ENCODE results near the gene CSKMT.
"Not testable (repeated sequence)": the region's sequence is repeated elsewhere in the genome, so short reads cannot be mapped to it uniquely, and the experiment has no call there.

Gene CSKMT

GRCh38 chr11:62689421-62690183 is 24.5 kb downstream of the CSKMT start, which contains the start of gene LRRN4CL:
Gene LRRN4CL (minus strand): TSS chr11:62689530. CDS start chr11:62688508, 1,022 bp downstream.
- peak; percentile 93 for DNase-seq (ENCODE audit: low read depth)

DNA sequence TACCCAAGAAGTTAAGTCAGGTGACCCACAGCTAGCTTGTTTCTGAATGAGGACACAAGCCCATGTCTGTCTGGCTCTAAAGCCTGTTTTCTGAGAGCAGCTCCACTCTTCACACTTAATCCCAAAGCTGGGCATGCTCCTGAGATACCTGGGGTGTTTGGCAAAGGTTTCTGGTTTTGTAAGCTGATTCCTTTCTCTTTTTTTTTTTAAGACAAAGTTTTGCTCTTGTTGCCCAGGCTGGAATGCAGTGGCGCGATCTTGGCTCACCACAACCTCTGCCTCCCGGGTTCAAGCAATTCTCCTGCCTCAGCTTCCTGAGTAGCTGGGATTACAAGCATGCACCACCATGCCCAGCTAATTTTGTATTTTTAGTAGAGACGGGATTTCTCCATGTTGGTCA is 28.5 kb downstream of the CSKMT start:
- not testable (repeated sequence) for DNase-seq (ENCODE audit: low read depth)

DNA sequence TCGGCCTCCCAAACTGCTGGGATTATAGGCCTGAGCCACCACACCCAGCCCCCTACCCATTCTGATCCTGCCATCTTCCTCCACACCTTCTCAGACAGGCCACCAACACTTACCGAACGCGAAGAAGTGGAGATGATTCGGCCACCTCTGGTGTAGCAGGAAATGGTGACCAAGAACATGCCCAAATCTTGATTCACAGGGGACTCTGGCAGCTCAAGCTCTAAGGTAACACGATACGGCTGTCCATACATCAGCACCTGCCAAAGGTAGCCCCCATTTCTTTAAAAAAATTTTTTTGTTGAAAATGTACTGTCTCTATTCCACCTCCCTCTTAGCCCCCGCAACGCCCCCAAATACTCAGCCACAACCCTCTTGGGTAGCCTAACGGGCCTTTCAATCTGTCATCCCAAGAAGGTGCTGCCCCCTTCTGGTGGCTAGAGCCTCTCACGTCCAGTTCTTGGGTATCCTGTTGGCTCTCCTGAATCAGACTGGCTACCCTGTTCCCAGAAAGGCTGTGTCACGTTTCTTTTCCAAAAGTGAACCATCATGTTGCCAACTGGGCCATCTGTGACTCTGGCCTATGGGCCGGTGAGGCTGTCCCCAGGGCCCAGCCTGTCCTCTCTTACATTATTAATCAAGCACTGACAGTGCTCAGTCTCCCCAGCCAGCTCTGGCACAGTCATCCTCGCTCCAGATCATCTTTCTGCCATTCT is 29.5 kb downstream of the CSKMT start:
- peak; percentile 88 for DNase-seq (ENCODE audit: low read depth)

GRCh38 chr11:62702246-62702645 is 37.1 kb downstream of the CSKMT start:
- no peak for DNase-seq (ENCODE audit: low read depth)

DNA sequence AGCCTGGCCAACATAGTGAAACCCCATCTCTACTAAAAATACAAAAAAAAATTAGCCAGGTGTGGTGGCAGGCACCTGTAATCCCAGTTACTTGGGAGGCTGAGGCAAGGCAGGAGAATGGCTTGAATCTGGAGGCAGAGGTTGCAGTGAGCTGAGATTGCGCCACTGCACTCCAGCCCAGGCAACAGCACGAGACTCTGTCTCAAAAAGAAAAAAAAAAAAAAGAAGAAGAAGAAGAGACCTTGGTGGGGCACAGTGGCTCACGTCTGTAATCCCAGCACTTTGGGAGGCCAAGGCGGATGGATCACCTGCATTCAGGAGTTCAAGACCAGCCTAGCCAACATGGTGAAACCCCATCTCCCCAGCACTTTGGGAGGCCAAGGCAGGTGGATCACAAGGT is 38.8 kb downstream of the CSKMT start:
- not testable (repeated sequence) for DNase-seq (ENCODE audit: low read depth)

GRCh38 chr11:62705413-62705812 is 40.3 kb downstream of the CSKMT start:
- no peak for DNase-seq (ENCODE audit: low read depth)

DNA sequence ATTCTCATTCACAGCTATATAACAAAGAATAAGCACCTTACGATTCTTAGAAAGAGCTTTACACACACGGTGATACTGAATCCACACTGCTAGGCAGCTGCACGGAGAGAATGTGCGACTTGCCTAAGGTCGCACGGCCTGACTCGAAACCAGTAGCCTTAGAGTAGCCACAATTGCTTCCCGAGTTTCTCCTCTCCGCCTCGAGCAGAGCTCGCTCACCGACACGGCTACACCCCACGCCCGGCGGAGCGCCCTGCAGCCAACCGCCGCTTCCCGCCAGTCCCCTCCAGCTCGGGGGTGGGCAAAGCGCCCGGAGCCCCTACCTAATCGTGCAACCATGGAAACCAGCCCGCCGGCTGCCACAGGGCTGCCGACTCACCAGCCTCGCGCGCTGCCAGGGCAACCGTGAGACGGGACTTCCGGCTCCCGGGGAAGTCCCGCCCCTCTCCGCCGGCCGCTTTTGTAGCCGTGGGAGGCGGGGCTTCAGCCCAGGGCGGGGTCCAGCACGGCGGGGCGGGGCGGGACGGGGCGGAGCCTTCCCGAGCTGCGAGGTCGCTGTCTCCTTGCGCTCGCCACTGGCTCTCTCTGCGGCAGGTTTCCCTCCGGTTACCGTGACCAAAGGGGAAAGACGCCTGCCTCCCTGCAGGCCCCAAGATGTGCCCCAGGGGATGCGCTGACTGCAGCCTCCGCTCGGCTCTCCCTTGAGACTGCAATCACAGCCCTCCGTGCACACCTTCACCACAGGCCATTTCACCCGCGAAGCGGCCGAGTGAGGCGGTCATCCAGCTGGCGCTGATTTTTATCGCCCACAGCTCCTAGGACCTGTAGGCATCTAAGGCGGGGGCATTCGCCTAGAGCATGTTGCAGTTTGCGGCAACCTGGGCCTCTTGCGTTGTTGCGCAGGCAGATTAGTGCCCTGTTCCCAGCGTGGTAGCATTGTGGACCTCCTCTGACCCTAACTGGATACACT is 41.1 kb downstream of the CSKMT start:
- DNase-seq (ENCODE audit: low read depth): peak; percentile 90

- DNase-seq (ENCODE audit: low read depth): no peak
Observed at GRCh38 chr11:62706850-62707247, 41.7 kb downstream of the CSKMT start.

GRCh38 chr11:62707277-62707861 is 42.3 kb downstream of the CSKMT start, which contains the start of the genes BSCL2 and GNG3:
Gene BSCL2 (minus strand): TSS chr11:62707424. CDS start chr11:62707195, 229 bp downstream.
Gene GNG3 (plus strand): TSS chr11:62707676. CDS start chr11:62708296, 620 bp downstream.
- no peak for DNase-seq (ENCODE audit: low read depth)

- DNase-seq (ENCODE audit: low read depth): no peak
Observed at GRCh38 chr11:62708392-62708791, 43.3 kb downstream of the CSKMT start.

DNA sequence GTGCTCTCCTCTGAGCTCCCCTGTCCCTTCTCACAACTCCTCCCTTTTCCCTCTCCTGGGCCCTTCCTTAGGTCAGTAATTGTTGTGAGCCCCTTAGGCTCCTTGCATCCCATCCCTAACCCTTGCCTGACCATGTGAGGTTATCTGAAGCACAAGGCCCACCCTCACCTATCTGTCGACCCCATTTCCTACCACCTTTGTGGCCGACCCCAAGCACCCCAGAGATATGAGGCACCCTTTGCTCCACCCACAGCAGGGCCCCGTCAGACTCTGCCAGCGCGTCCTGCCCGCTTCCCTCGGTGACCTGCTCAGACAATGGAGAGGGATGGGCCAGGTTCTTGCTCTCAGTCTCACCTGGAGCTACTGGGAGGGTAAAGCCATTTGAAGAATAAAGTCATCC is 43.7 kb downstream of the CSKMT start:
- no peak for DNase-seq (ENCODE audit: low read depth)

DNA sequence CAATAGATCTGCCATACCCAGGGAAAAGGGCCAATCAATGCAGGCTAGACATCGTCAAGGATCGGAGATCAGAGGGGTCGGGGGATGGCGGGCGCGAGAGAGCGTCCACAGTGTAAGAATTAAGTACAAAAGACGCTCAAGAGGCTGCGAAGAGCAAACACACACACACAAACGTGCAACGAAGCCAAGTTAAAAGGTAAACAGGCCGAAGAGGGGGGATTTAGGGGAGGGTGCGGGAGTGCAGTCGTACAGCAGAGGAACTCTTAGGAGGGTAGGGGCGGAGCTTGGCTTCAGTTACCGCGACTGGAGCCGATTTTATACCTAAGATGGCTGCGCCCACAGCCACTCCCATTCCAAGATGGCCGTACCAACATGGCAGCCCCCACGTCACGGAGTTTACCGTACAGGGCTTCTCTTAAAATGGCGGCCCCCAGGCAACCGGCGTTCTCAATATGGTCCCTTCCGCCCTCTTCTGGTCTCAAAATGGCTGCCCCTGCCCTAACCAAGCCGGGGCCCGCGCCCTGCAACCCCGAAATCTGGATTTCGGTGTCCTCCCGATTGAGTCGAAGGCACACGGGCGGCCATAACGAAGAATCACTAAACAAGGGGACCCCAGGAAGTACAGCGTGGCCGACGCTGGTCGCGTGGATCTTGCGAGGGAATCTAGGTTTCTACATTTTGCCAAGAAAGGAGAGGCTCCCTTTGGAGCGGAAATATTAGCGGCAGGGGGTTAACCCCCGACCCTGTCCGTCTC is 44.3 kb downstream of the CSKMT start:
- peak; percentile 98 for DNase-seq (ENCODE audit: low read depth)

- no peak for DNase-seq (ENCODE audit: low read depth)
Observed at GRCh38 chr11:62710001-62710345, 44.9 kb downstream of the CSKMT start.

GRCh38 chr11:62712276-62712812 is 47.2 kb downstream of the CSKMT start:
- DNase-seq (ENCODE audit: low read depth): no peak

DNA sequence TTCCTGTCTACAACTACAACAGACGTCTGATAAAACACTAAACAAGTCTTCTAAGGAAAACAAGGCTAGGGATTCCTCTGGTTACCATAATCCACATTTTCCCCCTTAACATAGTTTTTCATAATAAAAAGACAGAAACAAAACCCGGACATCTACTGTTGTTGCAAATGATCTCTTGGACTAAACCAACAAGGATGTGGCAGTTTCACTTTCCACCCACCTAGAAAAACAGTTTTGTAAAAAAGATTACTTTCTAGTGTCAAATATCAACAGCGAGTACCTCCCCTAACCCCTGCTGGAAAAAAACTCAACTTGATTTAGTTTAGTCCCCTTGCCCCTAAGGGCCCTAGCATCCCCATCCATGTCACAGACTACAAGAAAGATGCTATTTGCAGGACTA is 47.7 kb downstream of the CSKMT start:
- no peak for DNase-seq (ENCODE audit: low read depth)

GRCh38 chr11:62713343-62713742 is 48.2 kb downstream of the CSKMT start:
- no peak for DNase-seq (ENCODE audit: low read depth)

- DNase-seq (ENCODE audit: low read depth): no peak
Observed at GRCh38 chr11:62715150-62716130, 50.3 kb downstream of the CSKMT start.

- no peak for DNase-seq (ENCODE audit: low read depth)
Observed at GRCh38 chr11:62716206-62716605, 51.1 kb downstream of the CSKMT start.

DNA sequence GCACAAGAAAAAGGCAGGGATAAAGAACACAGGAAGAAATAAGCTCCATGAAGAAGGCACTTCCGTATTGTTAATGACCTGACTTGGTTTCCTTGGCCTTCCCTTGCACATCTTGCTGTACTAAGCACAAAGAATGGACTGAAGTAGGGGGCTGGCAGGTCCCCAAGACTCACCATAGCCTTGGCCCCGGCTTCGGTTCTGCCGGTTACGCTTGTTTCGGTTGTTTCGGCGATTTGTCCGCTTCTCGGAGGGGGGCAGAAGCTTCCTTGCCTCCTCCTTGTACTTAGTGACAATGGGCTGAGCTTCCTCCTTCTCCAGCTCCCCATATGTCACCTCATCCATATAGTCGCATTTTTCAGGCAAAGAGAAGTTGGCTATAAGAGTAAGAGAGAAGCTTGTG is 51.7 kb downstream of the CSKMT start:
- no peak for DNase-seq (ENCODE audit: low read depth)

Measured in fibroblast of the conjunctiva (primary cell).